NOMO-1 (cell line): ENCODE data around the gene SMAD3.
A peak's percentile ranks its signal among the peaks of the same experiment; 100 is the strongest.

ENCODE experiments used
- DNase-seq, 2 experiments: peaks; one replicate each; lab custom pipeline; 2025; ENCODE audit not compliant: unreplicated experiment in 2 of 2; lab: John Stamatoyannopoulos, UW

Gene SMAD3

DNA sequence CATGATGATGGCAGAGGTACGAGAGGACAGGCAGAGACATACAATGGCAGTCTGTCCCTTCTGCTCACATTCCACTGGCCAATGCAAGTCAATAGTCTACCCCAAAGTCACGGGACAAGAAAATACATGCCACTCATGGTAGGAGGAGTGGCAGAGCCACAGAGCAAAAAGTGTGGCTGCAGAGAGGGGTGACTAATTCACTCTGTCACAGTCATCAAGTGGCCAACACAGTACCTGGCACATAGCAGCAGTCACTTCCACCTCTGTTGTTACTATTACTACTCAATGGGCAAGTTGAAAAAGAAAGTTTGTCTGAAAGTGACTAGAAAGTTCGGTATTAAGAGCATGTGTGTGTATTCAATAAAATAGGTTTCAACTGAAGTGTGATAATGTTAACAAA lies 91.4 kb downstream of the SMAD3 start:
- DNase-seq = no peak

GRCh38 chr15:67157521-67158252 lies 92.3 kb downstream of the SMAD3 start:
- DNase-seq = no peak

DNA sequence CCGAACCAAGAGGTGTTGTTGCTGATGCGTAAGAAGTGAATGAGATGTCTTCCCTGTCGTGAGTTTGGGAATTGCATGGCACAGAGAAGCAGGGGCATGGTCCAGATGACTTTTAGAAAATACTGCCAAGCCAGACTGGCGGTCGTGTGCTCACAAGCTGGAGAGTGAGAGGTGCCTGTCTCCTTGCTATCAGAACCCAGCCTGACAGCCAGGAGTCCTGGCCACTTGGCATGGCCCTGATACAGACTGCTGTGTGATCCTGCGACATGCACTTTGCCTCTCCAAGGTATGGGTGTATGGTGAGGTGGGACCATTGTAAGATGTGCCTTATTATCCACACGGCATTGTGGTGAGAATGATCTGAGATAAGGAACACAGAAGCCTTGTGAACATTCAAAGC lies 93.0 kb downstream of the SMAD3 start:
- DNase-seq = no peak

DNA sequence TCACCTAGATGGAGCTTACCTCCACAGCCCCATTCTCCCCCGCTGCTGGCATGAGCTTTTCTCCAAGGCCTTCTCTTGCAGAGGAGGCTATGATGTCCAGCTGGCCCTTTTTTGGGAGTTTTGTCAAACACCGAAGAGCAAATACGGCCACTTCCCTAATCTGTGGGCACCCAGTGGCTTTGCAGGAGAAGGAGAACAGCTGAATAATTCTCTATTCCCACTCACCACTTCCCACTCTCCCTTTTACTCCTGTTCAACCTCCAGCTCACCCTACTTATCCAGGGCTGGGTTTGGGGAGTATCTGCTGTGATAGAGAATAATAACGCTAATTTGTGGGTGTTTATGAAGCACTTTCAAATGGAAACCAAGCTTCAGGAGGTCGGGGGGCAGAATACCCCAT lies 96.0 kb downstream of the SMAD3 start:
- DNase-seq = peak in 1 of 2 experiments; percentile 20

- DNase-seq = peak in 1 of 2 experiments; percentile 52
These were observed 96.5 kb downstream of the SMAD3 start for GRCh38 chr15:67161881-67162280.

- DNase-seq = no peak
These were observed 97.8 kb downstream of the SMAD3 start for GRCh38 chr15:67163180-67163579.

DNA sequence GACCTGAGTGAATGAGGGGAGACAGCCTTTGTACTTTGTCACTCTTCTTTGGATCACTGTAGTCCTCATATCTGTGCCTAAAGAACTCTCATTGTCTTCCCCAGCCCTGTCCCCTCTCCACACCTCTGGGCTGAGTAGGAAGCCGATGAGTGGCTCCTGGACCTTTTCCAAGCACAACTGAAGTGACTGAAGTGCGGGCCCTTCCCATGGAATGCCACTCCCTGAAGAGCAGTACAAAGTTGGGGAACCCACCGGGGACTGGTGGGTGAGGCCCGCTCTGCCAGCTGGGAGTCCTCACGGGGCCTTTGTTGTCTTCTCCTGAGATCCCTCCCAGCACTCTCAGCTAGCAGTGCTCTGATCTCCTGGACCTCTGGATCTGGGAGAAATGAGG lies 99.0 kb downstream of the SMAD3 start:
- DNase-seq = no peak

DNA sequence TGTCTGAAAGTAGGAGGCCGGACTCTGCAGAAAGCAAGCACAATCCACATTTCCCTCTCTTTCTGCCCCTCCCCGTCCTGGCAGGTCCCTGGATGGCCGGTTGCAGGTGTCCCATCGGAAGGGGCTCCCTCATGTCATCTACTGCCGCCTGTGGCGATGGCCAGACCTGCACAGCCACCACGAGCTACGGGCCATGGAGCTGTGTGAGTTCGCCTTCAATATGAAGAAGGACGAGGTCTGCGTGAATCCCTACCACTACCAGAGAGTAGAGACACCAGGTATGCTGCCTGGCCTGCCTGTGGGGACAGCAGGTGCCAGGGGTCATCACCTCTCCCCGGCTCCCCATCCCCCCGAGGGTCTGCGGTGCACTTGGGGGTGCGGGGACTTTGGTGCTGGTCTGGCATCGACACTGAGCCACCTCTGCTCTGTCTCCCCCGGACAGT lies 99.4 kb downstream of the SMAD3 start:
- no peak for DNase-seq

DNA sequence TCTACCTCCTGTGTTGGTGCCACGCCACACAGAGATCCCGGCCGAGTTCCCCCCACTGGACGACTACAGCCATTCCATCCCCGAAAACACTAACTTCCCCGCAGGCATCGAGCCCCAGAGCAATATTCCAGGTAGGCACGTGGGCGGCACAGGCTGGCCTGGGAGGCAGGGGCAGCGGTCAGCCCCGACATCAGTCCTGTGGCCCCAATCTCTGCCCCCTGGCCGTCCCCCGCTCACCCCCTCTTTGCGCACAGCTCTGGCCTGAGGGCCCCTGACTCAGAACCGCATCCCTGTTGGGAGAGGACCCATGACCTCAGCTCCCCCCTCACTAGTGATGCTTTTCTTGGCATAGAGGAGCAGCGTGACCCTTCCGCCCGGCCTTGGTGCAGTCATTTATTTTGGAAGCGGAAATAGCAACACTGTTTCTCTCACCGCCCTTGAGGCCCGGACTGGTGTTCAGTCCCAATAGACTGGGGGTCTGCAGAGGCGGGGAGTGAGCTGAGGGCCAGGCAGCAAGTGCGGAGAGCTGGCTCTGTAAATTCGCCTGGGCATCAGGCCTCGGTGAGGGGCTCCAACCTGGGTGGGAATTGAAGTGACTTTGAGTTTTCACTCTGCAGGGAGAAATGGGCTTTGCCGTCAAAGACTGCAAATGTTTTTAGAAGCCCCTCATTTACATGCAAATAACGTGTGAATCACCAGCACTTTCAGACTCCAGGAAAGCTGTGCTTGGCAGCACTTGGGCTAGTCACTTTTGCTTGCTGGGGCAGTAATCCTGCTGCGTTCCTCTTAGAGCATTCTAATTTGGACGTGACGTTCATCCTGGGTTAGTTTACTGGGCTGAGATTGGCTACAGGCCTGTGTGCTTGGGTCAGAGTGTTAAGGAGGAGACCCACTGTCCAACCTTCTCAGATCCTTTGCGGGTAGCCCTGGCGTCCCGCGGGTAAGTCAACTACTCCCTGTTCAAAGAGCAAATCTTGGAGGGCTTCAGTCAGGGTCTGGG lies 100.2 kb downstream of the SMAD3 start:
- no peak for DNase-seq

DNA sequence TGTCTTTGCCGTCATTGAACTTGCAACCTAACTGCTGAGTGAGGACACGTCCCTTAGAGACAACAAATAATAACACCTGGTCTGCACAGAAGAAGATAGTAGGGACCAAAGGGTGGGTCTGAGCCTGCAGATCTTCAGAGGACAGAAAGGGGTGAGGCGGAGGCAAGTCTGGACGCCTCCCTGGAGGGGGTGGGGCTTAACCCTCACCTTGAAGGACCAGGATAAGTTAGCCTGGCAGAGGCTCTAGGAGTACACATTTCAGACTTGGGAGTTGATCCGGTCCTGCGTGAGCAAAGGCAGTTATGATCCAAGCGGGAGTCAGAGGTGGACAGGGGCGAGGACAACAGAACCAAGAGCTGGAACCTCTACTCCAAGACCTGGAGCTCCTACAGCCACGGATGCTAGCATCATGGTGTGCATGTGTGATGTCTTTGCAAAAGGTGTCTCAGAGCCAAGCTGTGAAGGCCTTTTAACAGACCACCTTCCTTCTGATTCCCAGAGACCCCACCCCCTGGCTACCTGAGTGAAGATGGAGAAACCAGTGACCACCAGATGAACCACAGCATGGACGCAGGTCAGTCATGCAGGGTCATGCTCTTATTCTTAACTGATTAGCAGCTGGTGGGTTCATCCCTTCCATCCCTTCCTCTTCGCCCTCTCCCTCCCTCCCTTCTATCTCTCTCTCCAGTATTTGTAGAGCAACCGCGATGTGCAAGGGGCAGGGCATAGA lies 101.0 kb downstream of the SMAD3 start:
- DNase-seq = no peak

DNA sequence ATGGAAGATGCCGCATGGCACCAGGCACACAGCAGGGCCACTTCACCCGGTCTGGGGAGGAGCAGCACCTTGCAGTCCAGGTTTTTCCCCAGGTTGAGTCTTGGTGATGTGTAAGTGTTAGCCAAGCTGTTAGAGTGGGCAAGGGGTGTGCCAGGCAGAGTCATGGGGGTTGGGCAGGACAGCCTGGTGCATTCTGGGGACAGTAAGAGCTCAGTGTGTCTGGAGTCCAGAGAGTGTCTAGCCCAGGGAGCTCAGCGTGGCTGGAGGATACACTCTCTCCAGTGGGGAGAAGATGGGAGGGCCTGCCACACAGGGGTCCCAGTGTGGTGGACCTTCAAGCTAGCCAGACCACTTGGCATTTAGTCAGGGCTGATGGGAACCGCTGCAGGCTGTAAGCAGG lies 101.7 kb downstream of the SMAD3 start:
- no peak for DNase-seq

- DNase-seq = no peak
These were observed 103.3 kb downstream of the SMAD3 start for GRCh38 chr15:67168694-67169093.

GRCh38 chr15:67170143-67170925 lies 104.9 kb downstream of the SMAD3 start:
- DNase-seq = no peak

DNA sequence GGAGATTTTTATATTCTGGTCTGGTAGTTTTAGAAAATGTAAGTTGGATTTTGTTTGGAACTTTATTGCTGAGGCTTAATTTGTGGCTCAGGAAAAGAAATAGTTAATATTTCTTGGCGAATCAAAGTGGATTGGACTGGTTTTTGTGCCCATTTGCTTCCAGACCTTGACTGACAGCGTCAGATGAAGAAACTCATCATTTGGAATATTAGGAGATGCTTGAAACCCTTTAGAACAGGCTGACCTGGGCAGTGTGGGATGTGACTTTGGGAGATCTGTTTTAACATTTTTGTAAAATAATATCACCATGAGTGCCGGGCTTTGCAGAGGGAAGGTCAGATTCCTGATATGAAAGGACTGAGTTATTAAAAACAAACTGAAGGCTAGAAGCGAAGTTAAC lies 106.1 kb downstream of the SMAD3 start:
- DNase-seq = no peak

DNA sequence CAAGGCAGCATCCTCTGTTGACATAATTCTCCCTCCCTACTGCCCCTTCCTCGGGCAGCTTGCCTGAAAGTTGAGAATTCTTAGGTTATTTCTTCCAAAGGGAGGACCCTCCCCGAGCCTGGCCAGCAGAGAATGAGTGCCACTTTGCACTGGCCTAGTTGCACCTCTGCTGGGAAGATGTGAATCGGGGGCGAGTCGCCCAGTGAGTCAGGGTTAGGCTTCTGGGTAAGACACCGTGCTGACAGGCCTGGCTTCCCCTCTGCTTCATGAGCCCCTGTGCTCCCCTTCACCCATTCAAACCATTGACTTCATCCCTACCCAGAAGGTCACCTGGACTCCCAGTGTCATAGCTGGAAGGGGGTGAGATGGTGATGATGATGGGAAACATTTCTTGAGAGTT lies 106.8 kb downstream of the SMAD3 start:
- no peak for DNase-seq

GRCh38 chr15:67173005-67173404 lies 107.6 kb downstream of the SMAD3 start:
- no peak for DNase-seq

DNA sequence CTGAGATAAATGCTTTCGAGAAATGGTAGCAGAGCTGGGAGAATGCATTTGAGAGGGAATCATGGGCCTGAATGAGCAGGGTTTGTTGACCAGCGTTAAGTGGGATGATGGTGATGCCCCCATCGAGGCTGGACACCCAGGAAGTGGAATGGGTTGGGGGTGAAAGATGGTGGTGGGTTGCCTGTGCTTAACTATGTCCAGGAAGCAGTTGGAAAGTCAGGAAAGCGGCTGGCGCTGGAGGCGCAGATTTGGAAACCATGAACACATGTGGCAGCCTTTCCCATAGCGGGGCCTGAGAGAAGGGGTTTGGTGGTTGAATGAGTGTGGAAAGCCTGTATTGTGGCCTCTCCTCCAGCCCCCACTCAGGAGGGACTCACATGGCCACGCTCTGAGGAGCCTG lies 108.4 kb downstream of the SMAD3 start:
- DNase-seq = no peak

DNA sequence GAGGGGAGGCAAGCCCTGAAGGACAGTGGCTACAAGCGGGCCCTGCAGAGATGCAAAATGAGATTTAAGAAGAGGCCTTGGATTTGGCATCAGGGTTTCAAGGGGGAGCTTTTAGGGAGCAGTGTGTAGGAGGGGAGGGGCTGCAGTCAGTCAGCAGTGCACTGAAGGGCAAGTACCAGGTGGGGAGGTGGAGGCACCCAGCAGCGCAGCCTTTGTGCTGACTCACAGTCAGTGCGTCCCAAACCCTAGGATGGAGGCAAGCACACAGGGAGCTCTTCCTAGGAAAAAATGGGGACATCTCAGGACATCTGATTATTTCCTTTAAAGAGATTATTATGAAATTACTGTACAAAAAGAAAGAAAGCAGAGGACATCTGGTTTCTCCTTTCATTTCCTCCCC lies 109.0 kb downstream of the SMAD3 start:
- DNase-seq = no peak

GRCh38 chr15:67174864-67175573 lies 109.6 kb downstream of the SMAD3 start:
- DNase-seq = no peak

DNA sequence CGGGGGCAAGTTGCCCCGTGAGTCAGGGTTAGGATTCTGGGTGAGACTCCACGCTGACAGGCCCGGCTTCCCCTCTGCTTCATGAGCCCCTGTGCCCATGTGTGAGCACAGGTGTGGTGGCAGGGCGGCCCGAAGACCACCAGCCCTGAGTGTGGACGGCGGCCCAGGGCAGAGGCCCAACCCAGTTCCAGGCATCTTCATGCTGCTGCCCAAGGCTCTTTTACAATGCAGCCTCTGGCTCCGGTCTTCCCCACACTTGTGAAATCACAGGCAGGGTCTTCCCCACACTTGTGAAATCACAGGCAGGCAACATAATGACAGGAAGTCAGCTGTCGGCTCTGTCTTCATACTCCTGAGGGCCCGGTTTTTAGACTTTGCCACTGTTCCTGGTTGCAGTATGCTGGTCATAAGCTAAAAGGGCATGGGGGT lies 110.3 kb downstream of the SMAD3 start:
- DNase-seq = peak; percentile 92 to 94
